ENCODE measurements around the gene ZNF273. TPM values are rescaled to one million over a fixed set of nuclear protein-coding genes. Genes with fewer than 3 reads are reported as not detected.

The ZNF273 gene
- polyA plus RNA-seq, 1 donor from 2014 or later = 21.7 TPM

- H2AFZ ChIP-seq (ENCODE audit: low read depth, low read length) = no peak overlapping the region
- no peak overlapping the region for H3K27ac ChIP-seq (ENCODE audit: low read length)
- H3K4me3 ChIP-seq (ENCODE audit: low read length) = no peak overlapping the region
- H3K36me3 ChIP-seq (ENCODE audit: insufficient read depth, low read length) = no peaks in the 10 kb centered on the region
- TF ChIP-seq CTCF (IDR thresholded peaks at IDR 0.05; ENCODE audit: poor library complexity, severe bottlenecking) (no peak), TAF1 (IDR thresholded peaks at IDR 0.05; ENCODE audit: low read depth) (no peak), RAD21 (conservative IDR thresholded peaks at IDR 0.05) (no peak), POLR2AphosphoS5 (IDR thresholded peaks at IDR 0.05) (no peak), SMC3 (conservative IDR thresholded peaks at IDR 0.05; ENCODE audit: poor library complexity) (no peak), MXI1 (conservative IDR thresholded peaks at IDR 0.05; ENCODE audit: poor library complexity, severe bottlenecking) (no peak), REST (IDR thresholded peaks at IDR 0.05; ENCODE audit: borderline replicate concordance) (no peak), EP300 (conservative IDR thresholded peaks at IDR 0.05; ENCODE audit: poor library complexity, severe bottlenecking) (no peak), EZH2 (IDR thresholded peaks at IDR 0.05; ENCODE audit: borderline replicate concordance, insufficient read depth, low read length, poor library complexity, severe bottlenecking) (no peak)
- no peak overlapping the region for H3K4me2 ChIP-seq (ENCODE audit: low read length)
- H3K9ac ChIP-seq (ENCODE audit: low read length) = no peak overlapping the region
- no peaks in the 10 kb centered on the region for H4K20me1 ChIP-seq (ENCODE audit: insufficient read depth)
- H3F3A ChIP-seq (ENCODE audit: insufficient read depth, low read length, poor library complexity, severe bottlenecking) = no peaks in the 10 kb centered on the region
- H3K9me3 ChIP-seq (ENCODE audit: low read length) = peaks cover 23% of the 10 kb centered on the region
- no peaks in the 10 kb centered on the region for H3K79me2 ChIP-seq (replicated peaks; ENCODE audit: insufficient read depth, low read length)
- H3K27me3 ChIP-seq (ENCODE audit: insufficient read depth, low read depth, low read length) = no peaks in the 10 kb centered on the region
- H3K9me2 ChIP-seq (ENCODE audit: insufficient read depth, low read length) = no peaks in the 10 kb centered on the region
Measured at GRCh38 chr7:64870656-64871055, 32.4 kb upstream of the ZNF273 start.

- no peaks in the 10 kb centered on the region for H3K79me2 ChIP-seq (replicated peaks; ENCODE audit: insufficient read depth, low read length)
Measured at GRCh38 chr7:64871761-64872160, 31.3 kb upstream of the ZNF273 start.

More at GRCh38 chr7:64871761-64872160, 31.3 kb upstream of the ZNF273 start:
- H3K9ac ChIP-seq (ENCODE audit: low read length) = no peak overlapping the region
- no peak overlapping the region for H2AFZ ChIP-seq (ENCODE audit: low read depth, low read length)
- no peaks in the 10 kb centered on the region for H4K20me1 ChIP-seq (ENCODE audit: insufficient read depth)
- H3K36me3 ChIP-seq (ENCODE audit: insufficient read depth, low read length) = no peaks in the 10 kb centered on the region
- H3K9me3 ChIP-seq (ENCODE audit: low read length) = peaks cover 25% of the 10 kb centered on the region
- no peaks in the 10 kb centered on the region for H3K27me3 ChIP-seq (ENCODE audit: insufficient read depth, low read depth, low read length)
- no peak overlapping the region for H3K4me2 ChIP-seq (ENCODE audit: low read length)
- H3K27ac ChIP-seq (ENCODE audit: low read length) = no peak overlapping the region
- TF ChIP-seq EP300 (conservative IDR thresholded peaks at IDR 0.05; ENCODE audit: poor library complexity, severe bottlenecking) = no peak
- no peak for TF ChIP-seq POLR2AphosphoS5 (IDR thresholded peaks at IDR 0.05)
- TF ChIP-seq MXI1 (conservative IDR thresholded peaks at IDR 0.05; ENCODE audit: poor library complexity, severe bottlenecking) = no peak
- TF ChIP-seq RAD21 (conservative IDR thresholded peaks at IDR 0.05) = no peak
- no peak for TF ChIP-seq EZH2 (IDR thresholded peaks at IDR 0.05; ENCODE audit: borderline replicate concordance, insufficient read depth, low read length, poor library complexity, severe bottlenecking)
- TF ChIP-seq SMC3 (conservative IDR thresholded peaks at IDR 0.05; ENCODE audit: poor library complexity) = no peak
- no peak for TF ChIP-seq REST (IDR thresholded peaks at IDR 0.05; ENCODE audit: borderline replicate concordance)
- TF ChIP-seq TAF1 (IDR thresholded peaks at IDR 0.05; ENCODE audit: low read depth) = no peak
- no peak for TF ChIP-seq CTCF (IDR thresholded peaks at IDR 0.05; ENCODE audit: poor library complexity, severe bottlenecking)
- H3F3A ChIP-seq (ENCODE audit: insufficient read depth, low read length, poor library complexity, severe bottlenecking) = no peaks in the 10 kb centered on the region
- no peaks in the 10 kb centered on the region for H3K9me2 ChIP-seq (ENCODE audit: insufficient read depth, low read length)
- no peak overlapping the region for H3K4me3 ChIP-seq (ENCODE audit: low read length)
